ENCODE data around the gene SRP19.

- TF ChIP-seq YY1 (IDR thresholded peaks at IDR 0.05; ENCODE audit: low read depth) (no peak), EGR1 (IDR thresholded peaks at IDR 0.05) (no peak), EP300 (IDR thresholded peaks at IDR 0.05; ENCODE audit: borderline replicate concordance) (no peak), RAD21 (IDR thresholded peaks at IDR 0.05; ENCODE audit: low read depth) (no peak), REST (IDR thresholded peaks at IDR 0.05; ENCODE audit: low read depth) (no peak), CEBPB (IDR thresholded peaks at IDR 0.05) (no peak), MAX (IDR thresholded peaks at IDR 0.05) (no peak), TCF12 (IDR thresholded peaks at IDR 0.05; ENCODE audit: low read depth) (no peak), TAF1 (IDR thresholded peaks at IDR 0.05; ENCODE audit: low read depth) (no peak), NFIC (IDR thresholded peaks at IDR 0.05) (no peak), FOXM1 (IDR thresholded peaks at IDR 0.05; ENCODE audit: borderline replicate concordance, low read depth) (no peak), USF1 (IDR thresholded peaks at IDR 0.05) (no peak), TEAD4 (IDR thresholded peaks at IDR 0.05) (no peak), CREB1 (IDR thresholded peaks at IDR 0.05; ENCODE audit: low read depth) (no peak)
Measured at GRCh38 chr5:112895682-112896081, 34.6 kb downstream of the SRP19 start.

All from Ishikawa (cell line).